Measurements from ENCODE around the gene SPATA18.

The SPATA18 gene

DNA sequence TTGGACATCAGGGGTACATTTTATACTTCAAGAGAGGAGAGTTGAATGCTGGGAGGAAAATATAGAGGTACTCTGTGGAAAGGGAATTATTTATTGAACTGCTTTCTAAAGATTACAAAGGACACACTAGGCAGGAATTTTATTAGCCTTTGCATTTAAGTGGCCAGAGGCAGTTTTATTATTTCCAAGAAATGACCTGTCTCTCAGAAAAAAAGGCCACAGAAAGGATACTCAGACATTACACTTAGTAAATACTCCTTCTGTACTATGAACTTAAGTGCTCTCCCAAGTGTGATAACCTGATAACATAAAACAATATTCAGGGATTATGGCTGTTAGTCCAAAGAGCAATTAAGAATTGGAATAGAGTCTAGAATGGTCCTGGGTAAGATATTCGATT lies 38.5 kb upstream of the SPATA18 start:
- H3K4me3 ChIP-seq (ENCODE audit: low read depth, low read length): no peak overlapping the region
- in situ Hi-C loops (cut with HindIII; ENCODE audit: low sequenced_read_pairs): no loop called here
- TF ChIP-seq, protein P1, sequence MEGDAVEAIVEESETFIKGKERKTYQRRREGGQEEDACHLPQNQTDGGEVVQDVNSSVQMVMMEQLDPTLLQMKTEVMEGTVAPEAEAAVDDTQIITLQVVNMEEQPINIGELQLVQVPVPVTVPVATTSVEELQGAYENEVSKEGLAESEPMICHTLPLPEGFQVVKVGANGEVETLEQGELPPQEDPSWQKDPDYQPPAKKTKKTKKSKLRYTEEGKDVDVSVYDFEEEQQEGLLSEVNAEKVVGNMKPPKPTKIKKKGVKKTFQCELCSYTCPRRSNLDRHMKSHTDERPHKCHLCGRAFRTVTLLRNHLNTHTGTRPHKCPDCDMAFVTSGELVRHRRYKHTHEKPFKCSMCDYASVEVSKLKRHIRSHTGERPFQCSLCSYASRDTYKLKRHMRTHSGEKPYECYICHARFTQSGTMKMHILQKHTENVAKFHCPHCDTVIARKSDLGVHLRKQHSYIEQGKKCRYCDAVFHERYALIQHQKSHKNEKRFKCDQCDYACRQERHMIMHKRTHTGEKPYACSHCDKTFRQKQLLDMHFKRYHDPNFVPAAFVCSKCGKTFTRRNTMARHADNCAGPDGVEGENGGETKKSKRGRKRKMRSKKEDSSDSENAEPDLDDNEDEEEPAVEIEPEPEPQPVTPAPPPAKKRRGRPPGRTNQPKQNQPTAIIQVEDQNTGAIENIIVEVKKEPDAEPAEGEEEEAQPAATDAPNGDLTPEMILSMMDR (IDR thresholded peaks at IDR 0.05; ENCODE audit: low read depth, low read length, missing control alignments): no peak
- DNase-seq (ENCODE audit: low read depth): no peak

DNA sequence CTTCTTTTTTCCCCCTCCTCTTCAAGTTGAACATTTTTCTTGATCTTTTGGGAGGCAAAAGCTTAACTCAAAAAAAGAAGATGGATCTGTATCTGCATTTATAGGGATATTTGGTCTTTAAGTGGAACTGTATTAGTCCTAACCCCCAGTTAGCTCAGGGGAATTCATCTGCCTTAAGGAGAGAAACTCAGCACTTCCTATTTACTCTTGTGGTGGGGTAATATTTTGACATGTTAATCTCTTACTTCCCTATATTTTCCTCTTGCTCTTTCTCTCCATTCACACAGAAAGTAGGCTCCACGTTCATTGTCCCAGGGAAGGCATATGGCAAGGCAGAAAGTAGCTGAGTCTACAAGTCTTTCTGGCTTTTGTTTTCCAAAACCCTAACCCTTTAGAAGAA lies 36.2 kb upstream of the SPATA18 start:
- TF ChIP-seq, protein P1 (IDR thresholded peaks at IDR 0.05; ENCODE audit: low read depth, low read length, missing control alignments): no peak
- DNase-seq (ENCODE audit: low read depth): no peak
- in situ Hi-C loops (cut with HindIII; ENCODE audit: low sequenced_read_pairs): no loop called here

DNA sequence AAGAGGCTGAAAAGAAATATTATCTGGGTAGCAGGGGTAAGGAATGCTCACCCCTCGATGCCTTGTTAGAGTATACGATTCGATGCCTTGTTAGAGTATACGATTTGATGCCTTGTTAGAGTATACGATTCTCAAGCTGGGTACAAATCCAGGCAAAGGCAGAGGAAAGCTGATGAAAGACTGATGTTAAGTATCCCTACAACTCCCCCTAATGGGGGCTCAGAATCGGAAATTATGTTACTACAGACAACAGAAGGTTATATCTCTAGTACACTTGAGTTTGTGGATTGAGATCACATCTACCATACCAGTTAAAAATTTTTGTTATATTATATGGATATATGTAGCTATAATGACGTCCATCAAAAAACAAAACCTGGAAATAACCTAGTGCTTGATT lies 35.7 kb upstream of the SPATA18 start:
- H3K4me3 ChIP-seq (ENCODE audit: low read depth, low read length): no peak overlapping the region
- no peak for DNase-seq (ENCODE audit: low read depth)
- in situ Hi-C loops (cut with HindIII; ENCODE audit: low sequenced_read_pairs): no loop called here
- TF ChIP-seq, protein P1 (IDR thresholded peaks at IDR 0.05; ENCODE audit: low read depth, low read length, missing control alignments): peak; percentile 27

More for the DNA sequence above, 36.2 kb upstream of the SPATA18 start:
- no peak overlapping the region for H3K4me3 ChIP-seq (ENCODE audit: low read depth, low read length)

DNA sequence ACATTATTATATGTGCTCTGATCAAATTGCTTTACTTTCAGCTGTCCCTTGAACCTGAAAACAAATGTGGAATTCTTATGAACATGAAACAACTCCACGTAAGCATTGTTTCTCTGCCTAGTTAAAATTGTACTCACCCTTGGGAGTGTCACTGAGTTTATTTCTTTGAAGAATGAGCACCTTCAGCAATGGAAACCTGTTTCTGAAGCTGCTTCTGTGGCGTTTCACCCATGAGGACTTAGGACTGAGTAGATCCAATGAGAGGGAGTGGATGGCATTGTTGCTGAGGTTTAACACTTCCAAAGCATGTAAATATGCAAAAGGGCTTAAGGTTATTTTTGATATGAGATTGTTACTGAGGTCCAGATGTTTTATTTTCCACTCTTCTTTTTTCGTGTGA lies 34.1 kb upstream of the SPATA18 start:
- no peak for DNase-seq (ENCODE audit: low read depth)
- in situ Hi-C loops (cut with HindIII; ENCODE audit: low sequenced_read_pairs): no loop called here
- H3K4me3 ChIP-seq (ENCODE audit: low read depth, low read length): no peak overlapping the region
- TF ChIP-seq, protein P1 (IDR thresholded peaks at IDR 0.05; ENCODE audit: low read depth, low read length, missing control alignments): no peak

DNA sequence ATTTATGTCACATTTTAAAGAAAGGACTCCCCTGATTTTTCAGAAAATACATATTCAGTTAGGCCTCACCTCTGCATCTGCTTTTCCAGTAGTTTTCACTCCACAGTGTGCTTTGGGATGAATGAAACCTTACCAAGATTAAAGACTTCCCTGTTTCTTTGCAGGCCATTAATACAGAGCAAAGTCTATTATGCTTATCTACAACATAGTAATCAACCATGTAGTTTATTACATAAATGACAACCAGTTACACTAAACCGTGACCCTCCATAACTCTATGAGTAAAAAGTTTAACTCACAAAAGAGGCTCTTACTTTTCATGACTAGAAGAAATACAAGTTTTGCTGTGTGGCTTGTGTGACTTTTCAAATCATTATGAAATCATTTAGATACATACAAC lies 33.3 kb upstream of the SPATA18 start:
- in situ Hi-C loops (cut with HindIII; ENCODE audit: low sequenced_read_pairs): no loop called here
- DNase-seq (ENCODE audit: low read depth): no peak
- H3K4me3 ChIP-seq (ENCODE audit: low read depth, low read length): no peak overlapping the region
- TF ChIP-seq, protein P1 (IDR thresholded peaks at IDR 0.05; ENCODE audit: low read depth, low read length, missing control alignments): no peak

DNA sequence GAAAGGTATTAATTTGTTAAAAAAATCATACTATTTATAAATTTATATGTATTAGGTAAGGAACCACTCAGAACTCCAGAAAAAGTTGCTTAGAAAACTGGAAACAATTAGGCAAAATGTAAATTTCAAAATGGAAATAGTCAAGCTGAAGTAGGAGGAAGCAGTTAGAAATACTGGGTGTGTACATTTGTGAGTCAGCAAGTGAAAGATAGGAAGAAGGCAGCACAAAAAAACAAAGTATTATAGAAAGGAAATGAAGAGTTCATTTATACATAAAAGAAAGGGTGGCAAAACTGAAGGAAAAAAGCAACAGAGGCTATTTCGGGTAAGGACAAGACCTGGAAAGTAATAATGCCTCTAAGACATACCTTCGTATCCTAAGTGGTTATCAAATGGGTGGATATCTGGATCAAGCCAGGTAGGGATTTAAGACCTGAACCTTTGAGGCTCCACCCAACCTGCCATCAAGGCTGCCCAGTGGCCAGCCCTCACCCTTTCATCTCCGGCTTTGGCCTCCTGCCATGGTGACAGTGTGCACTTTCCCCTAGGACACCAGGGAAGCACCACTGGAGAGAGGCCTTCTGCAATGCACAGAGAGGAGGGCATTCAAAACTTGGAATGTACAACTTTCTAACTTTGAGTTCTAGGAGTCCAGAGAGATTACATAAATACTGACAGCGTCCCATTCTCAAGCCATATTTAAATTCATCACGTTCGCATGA lies 31.0 kb upstream of the SPATA18 start, which contains the start of gene LRRC66:
TSS of gene LRRC66 (minus strand) at position 428 of the 722 bp plus-strand sequence. CDS start 2,750 bp downstream, outside the sequence.
- no peak for DNase-seq (ENCODE audit: low read depth)
- in situ Hi-C loops (cut with HindIII; ENCODE audit: low sequenced_read_pairs): no loop called here
- H3K4me3 ChIP-seq (ENCODE audit: low read depth, low read length): no peak within 1 kb of the TSS
- TF ChIP-seq, protein P1 (IDR thresholded peaks at IDR 0.05; ENCODE audit: low read depth, low read length, missing control alignments): no peak

Measured in astrocyte of the cerebellum (primary cell).